ENCODE measurements around the gene C16orf92. TPM values are rescaled to one million over a fixed set of nuclear protein-coding genes. Genes with fewer than 3 reads are reported as not detected.
"Not testable (repeated sequence)": the region's sequence is repeated elsewhere in the genome, so short reads cannot be mapped to it uniquely, and the experiment has no call there.

The C16orf92 gene
- total RNA-seq, 1 donor from 2014 or later, result 8.9 TPM

- DNase-seq (ENCODE audit: low spot score), result no peak
Measured at GRCh38 chr16:30025156-30025555, 2.2 kb downstream of the C16orf92 start.

- DNase-seq (ENCODE audit: low spot score), result no peak
Measured at GRCh38 chr16:30025574-30025973, 2.6 kb downstream of the C16orf92 start.

GRCh38 chr16:30026449-30026848 is 3.5 kb downstream of the C16orf92 start:
- no peak for DNase-seq (ENCODE audit: low spot score)

GRCh38 chr16:30027588-30028437 is 4.8 kb downstream of the C16orf92 start:
- DNase-seq (ENCODE audit: low spot score), result no peak

- DNase-seq (ENCODE audit: low spot score), result no peak
Measured at GRCh38 chr16:30028438-30029076, 5.6 kb downstream of the C16orf92 start.

GRCh38 chr16:30030011-30030685 is 7.2 kb downstream of the C16orf92 start:
- no peak for DNase-seq (ENCODE audit: low spot score)

- DNase-seq (ENCODE audit: low spot score), result no peak
Measured at GRCh38 chr16:30030841-30031413, 7.9 kb downstream of the C16orf92 start, which contains the start of gene TLCD3B. TLCD3B (minus strand) TSS chr16:30031271; CDS start chr16:30030527, 744 bp downstream.

- DNase-seq (ENCODE audit: low spot score), result no peak
Measured at GRCh38 chr16:30031477-30031918, 8.5 kb downstream of the C16orf92 start.

GRCh38 chr16:30032083-30032819 is 9.3 kb downstream of the C16orf92 start:
- peak; percentile 33 for DNase-seq (ENCODE audit: low spot score)

- no peak for DNase-seq (ENCODE audit: low spot score)
Measured at GRCh38 chr16:30033270-30033669, 10.3 kb downstream of the C16orf92 start.

- no peak for DNase-seq (ENCODE audit: low spot score)
Measured at GRCh38 chr16:30040221-30040620, 17.2 kb downstream of the C16orf92 start.

GRCh38 chr16:30040690-30041089 is 17.7 kb downstream of the C16orf92 start:
- DNase-seq (ENCODE audit: low spot score), result not testable (repeated sequence)

GRCh38 chr16:30041841-30042240 is 18.8 kb downstream of the C16orf92 start:
- peak; percentile 57 for DNase-seq (ENCODE audit: low spot score)

- no peak for DNase-seq (ENCODE audit: low spot score)
Measured at GRCh38 chr16:30046178-30046577, 23.2 kb downstream of the C16orf92 start.

GRCh38 chr16:30046588-30046987 is 23.6 kb downstream of the C16orf92 start:
- no peak for DNase-seq (ENCODE audit: low spot score)

GRCh38 chr16:30049871-30050270 is 26.9 kb downstream of the C16orf92 start:
- DNase-seq (ENCODE audit: low spot score), result no peak

GRCh38 chr16:30051518-30051917 is 28.5 kb downstream of the C16orf92 start:
- peak; percentile 47 for DNase-seq (ENCODE audit: low spot score)

- peak; percentile 89 for DNase-seq (ENCODE audit: low spot score)
Measured at GRCh38 chr16:30052671-30053372, 29.8 kb downstream of the C16orf92 start.

- DNase-seq (ENCODE audit: low spot score), result peak; percentile 52
Measured at GRCh38 chr16:30053376-30054015, 30.5 kb downstream of the C16orf92 start.

GRCh38 chr16:30054451-30054850 is 31.5 kb downstream of the C16orf92 start:
- no peak for DNase-seq (ENCODE audit: low spot score)
